AG04449 (cell line): ENCODE measurements around the gene ERC2.

Experiments
- CTCF ChIA-PET: fragments of 350-600 bp; formaldehyde crosslinking; extraction: SDS; loops from one replicate; lab custom pipeline; 2021; ENCODE audit warnings: antibody characterized with exemption; lab: Yijun Ruan, JAX
- POLR2A ChIA-PET: fragments of 400-600, 350-600 bp; formaldehyde crosslinking; extraction: SDS; loops from one replicate; lab custom pipeline; 2020; ENCODE audit warnings: antibody characterized with exemption, inconsistent platforms; lab: Yijun Ruan, JAX
- DNase-seq: peaks from one replicate; pipeline ENCODE4 v3.0.0-alpha.2; 2010; ENCODE audit warnings: low read depth, low spot score
- H3K4me3 ChIP-seq: 2 replicates; pipeline ENCODE4 v1.5.1; 2011; ENCODE audit warnings: low read depth, mild to moderate bottlenecking, control low read depth, low read length
- CTCF ChIP-seq: IDR thresholded peaks from one replicate; pipeline ENCODE4 v1.5.1; 2011; ENCODE audit warnings: mild to moderate bottlenecking, moderate library complexity, low read length, control low read depth, inconsistent platforms; ENCODE audit not compliant: insufficient read depth; ENCODE audit errors: missing control alignments

The ERC2 gene

DNA sequence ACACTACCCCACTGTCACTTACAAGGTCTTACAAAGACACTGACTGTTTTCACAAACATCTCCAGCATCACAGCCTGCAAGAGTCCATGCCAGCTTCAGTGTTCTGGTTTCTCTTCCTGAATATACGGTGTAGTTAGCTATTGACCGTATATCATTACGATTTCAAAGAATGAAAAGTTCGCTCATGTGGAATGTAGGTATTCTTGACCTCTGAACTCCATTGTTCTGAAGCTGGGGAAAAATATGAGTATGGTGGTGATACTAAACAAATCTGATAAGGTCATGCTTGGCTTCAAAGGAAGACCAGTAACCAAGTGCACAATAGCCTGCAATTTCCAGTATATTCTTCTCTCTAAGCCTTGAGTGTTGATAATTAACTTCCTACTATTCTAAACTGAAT, 665.5 kb downstream of the ERC2 start:
- CTCF ChIA-PET: no interaction called here
- TF ChIP-seq CTCF: no peak
- POLR2A ChIA-PET: no interaction called here
- H3K4me3 ChIP-seq: no peak overlapping the region
- no peak for DNase-seq

DNA sequence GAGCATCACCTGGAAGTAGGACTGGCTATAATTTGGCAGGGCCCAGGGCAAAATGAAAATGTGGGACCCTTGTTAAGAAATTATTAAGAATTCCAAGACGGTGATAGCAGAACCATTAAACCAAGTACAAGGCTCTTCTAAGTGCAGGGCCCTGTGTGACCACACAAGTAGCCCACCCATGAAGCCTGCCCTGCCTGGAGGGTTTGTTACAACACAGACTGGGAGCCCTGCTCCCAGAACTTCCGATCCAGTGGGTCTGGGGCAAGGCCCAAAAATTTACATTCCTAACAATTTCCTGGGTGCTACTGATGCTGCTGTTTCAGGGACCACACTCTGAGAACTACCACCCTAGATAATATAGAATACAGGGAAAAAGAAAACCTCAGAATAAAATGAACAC, 666.6 kb downstream of the ERC2 start:
- CTCF ChIA-PET: no interaction called here
- no peak for TF ChIP-seq CTCF
- POLR2A ChIA-PET: no interaction called here
- no peak overlapping the region for H3K4me3 ChIP-seq
- DNase-seq: no peak

- no peak for TF ChIP-seq CTCF
- no peak overlapping the region for H3K4me3 ChIP-seq
- ChIA-PET CTCF (no interaction called here), POLR2A (no interaction called here)
- no peak for DNase-seq
These were observed 667.2 kb downstream of the ERC2 start for GRCh38 chr3:55801068-55801467.

DNA sequence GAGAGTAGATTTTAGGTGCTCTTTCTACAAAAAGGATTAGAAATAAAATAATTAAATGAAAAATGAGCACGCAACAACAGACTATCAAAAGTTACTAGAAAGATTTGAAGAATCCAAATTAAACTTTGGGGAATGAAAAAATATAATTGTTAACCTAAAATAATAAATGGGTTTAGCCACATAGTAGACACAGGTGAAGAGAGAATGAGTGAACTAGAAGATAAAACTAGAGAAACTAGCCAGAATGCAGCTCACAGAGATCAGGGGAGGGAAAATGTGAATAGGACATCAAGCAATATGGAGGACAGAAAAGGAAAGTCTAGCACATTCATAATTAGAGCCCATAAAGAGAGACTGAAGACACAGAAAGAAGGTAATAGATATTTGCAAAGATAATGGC, 670.5 kb downstream of the ERC2 start:
- H3K4me3 ChIP-seq: no peak overlapping the region
- POLR2A ChIA-PET: no interaction called here
- no peak for TF ChIP-seq CTCF
- CTCF ChIA-PET: no interaction called here
- no peak for DNase-seq

DNA sequence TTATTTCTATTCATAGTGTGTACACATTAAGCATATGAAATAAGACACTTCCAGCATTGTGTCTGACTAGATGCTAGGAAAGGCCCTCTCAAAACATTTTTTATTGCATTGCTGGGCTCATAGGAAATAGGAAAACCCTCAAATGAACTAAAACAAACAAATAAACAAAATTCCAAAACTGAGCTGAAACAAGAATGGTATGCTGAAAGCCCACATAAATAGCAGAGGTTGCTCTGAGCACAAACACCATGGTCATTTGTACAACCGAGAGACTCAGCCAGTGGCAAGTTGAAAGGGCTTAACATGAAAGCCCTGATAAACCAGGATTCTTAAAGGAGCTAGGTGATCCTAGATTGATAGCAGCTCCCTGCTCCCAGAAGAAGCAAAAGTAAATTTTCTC, 671.2 kb downstream of the ERC2 start:
- ChIA-PET CTCF (no interaction called here), POLR2A (no interaction called here)
- H3K4me3 ChIP-seq: no peak overlapping the region
- DNase-seq: no peak
- no peak for TF ChIP-seq CTCF

DNA sequence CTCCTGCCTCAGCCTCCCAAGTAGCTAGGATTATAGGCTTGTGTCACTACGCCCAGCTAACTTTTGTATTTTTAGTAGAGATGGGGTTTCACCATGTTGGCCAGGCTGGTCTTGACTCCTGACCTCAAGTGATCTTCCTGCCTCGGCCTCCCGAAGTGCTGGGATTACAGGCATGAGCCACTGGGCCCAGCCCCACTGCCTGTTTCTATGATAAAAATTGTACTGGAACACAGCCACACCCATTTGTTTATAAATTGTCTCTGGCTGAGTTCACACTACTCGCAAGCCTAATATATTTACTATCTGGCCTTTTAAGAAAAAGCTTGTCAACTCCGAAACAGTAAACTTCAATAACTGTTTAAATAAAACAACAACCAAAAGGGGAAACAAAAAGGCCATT, 671.7 kb downstream of the ERC2 start:
- DNase-seq: no peak
- no peak for TF ChIP-seq CTCF
- POLR2A ChIA-PET: no interaction called here
- CTCF ChIA-PET: no interaction called here
- no peak overlapping the region for H3K4me3 ChIP-seq
